NCI-H1694 (cell line): ENCODE data around the gene RNLS.
"Not testable (repeated sequence)": the region's sequence is repeated elsewhere in the genome, so short reads cannot be mapped to it uniquely, and the experiment has no call there.

Experiments used
- DNase-seq: peaks from one replicate; lab custom pipeline; 2025; lab: John Stamatoyannopoulos, UW

RNLS gene

GRCh38 chr10:88343761-88344484, 239.2 kb downstream of the RNLS start:
- DNase-seq: no peak

- no peak for DNase-seq
These were observed 240.3 kb downstream of the RNLS start for GRCh38 chr10:88342733-88343310.

- DNase-seq: no peak
These were observed 246.0 kb downstream of the RNLS start for GRCh38 chr10:88337134-88337533.

- DNase-seq: no peak
These were observed 246.8 kb downstream of the RNLS start for GRCh38 chr10:88336334-88336733.

- no peak for DNase-seq
These were observed 249.9 kb downstream of the RNLS start for GRCh38 chr10:88333248-88333630.

- DNase-seq: no peak
These were observed 250.4 kb downstream of the RNLS start for GRCh38 chr10:88332503-88333247.

- DNase-seq: no peak
These were observed 252.9 kb downstream of the RNLS start for GRCh38 chr10:88330174-88330573.

- DNase-seq: no peak
These were observed 260.6 kb downstream of the RNLS start for GRCh38 chr10:88322324-88323063.

GRCh38 chr10:88319960-88320517, 263.1 kb downstream of the RNLS start:
- DNase-seq: no peak

GRCh38 chr10:88318803-88319202, 264.3 kb downstream of the RNLS start:
- no peak for DNase-seq

- no peak for DNase-seq
These were observed 266.0 kb downstream of the RNLS start for GRCh38 chr10:88317099-88317498.

GRCh38 chr10:88316292-88316861, 266.7 kb downstream of the RNLS start:
- DNase-seq: no peak

GRCh38 chr10:88315755-88316154, 267.4 kb downstream of the RNLS start:
- no peak for DNase-seq

- DNase-seq: no peak
These were observed 268.8 kb downstream of the RNLS start for GRCh38 chr10:88314362-88314761.

- DNase-seq: no peak
These were observed 269.2 kb downstream of the RNLS start for GRCh38 chr10:88313878-88314277.

- DNase-seq: no peak
These were observed 270.3 kb downstream of the RNLS start for GRCh38 chr10:88312855-88313254.

- no peak for DNase-seq
These were observed 271.9 kb downstream of the RNLS start for GRCh38 chr10:88311264-88311663.

GRCh38 chr10:88309365-88309764, 273.8 kb downstream of the RNLS start:
- no peak for DNase-seq

GRCh38 chr10:88308361-88308760, 274.8 kb downstream of the RNLS start:
- DNase-seq: not testable (repeated sequence)

- DNase-seq: no peak
These were observed 283.3 kb downstream of the RNLS start for GRCh38 chr10:88299787-88300186.

GRCh38 chr10:88297103-88297502, 286.0 kb downstream of the RNLS start:
- no peak for DNase-seq
